ENCODE data around the gene KRT76. TPM values are rescaled to one million over a fixed set of nuclear protein-coding genes. Genes with fewer than 3 reads are reported as not detected.
"Not testable (repeated sequence)": the region's sequence is repeated elsewhere in the genome, so short reads cannot be mapped to it uniquely, and the experiment has no call there.

The KRT76 gene
- total RNA-seq, 1 donor from 2014 or later = not detected

DNA sequence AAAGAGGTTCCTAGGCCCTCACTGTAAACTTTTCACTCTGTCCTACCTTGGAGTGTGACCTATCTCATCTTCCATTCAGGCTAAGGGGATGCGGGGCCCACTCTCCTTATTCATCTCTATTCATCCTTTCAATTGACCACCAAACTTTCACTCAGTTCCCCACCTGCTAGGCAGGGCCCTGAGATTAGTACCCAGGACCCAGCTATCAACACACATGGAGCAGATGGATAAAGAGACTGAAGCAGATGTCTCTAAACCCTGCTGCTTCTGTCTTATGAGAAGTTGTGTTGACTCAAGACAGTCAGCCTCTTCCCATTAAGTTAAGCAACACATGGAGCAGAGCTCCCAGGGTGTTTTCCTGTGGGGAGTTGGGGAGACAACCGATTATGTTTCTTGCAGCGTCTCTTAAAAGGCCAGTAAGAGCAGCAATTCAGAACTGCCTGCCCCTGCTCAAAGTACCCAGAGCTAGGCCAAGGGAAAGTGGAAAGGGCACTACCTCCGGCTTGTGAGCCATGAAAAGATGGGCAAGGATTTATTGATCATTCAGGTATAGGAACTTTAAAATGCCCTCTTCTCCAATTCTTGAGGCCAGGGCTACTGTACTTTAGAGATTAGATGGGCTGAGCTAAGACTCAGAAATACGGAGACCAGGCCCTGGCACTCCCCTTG is 10.7 kb downstream of the KRT76 start:
- FAIRE-seq (no peak), DNase-seq (ENCODE audit: low read depth) (no peak)
- no peak for TF ChIP-seq CTCF (IDR thresholded peaks at IDR 0.05; ENCODE audit: insufficient read depth, low read length, severe bottlenecking)
- Histone ChIP-seq H3K4me3 (ENCODE audit: low read depth, low read length) (no peak overlapping the region), H3K27me3 (ENCODE audit: control insufficient read depth, insufficient read depth, low read length) (peaks cover 3% of the 10 kb centered on the region), H3K36me3 (ENCODE audit: control insufficient read depth, insufficient read depth, low read length) (no peaks in the 10 kb centered on the region)

GRCh38 chr12:52765702-52766101 is 11.4 kb downstream of the KRT76 start:
- Histone ChIP-seq H3K27me3 (ENCODE audit: control insufficient read depth, insufficient read depth, low read length) (peaks cover 2% of the 10 kb centered on the region), H3K36me3 (ENCODE audit: control insufficient read depth, insufficient read depth, low read length) (no peaks in the 10 kb centered on the region), H3K4me3 (ENCODE audit: low read depth, low read length) (no peak overlapping the region)
- no peak for DNase-seq (ENCODE audit: low read depth)
- TF ChIP-seq CTCF (IDR thresholded peaks at IDR 0.05; ENCODE audit: insufficient read depth, low read length, severe bottlenecking) = no peak
- no peak for FAIRE-seq

GRCh38 chr12:52763991-52764390 is 13.2 kb downstream of the KRT76 start:
- DNase-seq (ENCODE audit: low read depth) (no peak), FAIRE-seq (no peak)
- no peaks in the 10 kb centered on the region for H3K36me3 ChIP-seq (ENCODE audit: control insufficient read depth, insufficient read depth, low read length)
- H3K27me3 ChIP-seq (ENCODE audit: control insufficient read depth, insufficient read depth, low read length) = peaks cover 2% of the 10 kb centered on the region
- TF ChIP-seq CTCF (IDR thresholded peaks at IDR 0.05; ENCODE audit: insufficient read depth, low read length, severe bottlenecking) = no peak
- no peak overlapping the region for H3K4me3 ChIP-seq (ENCODE audit: low read depth, low read length)

- peaks cover 2% of the 10 kb centered on the region for H3K27me3 ChIP-seq (ENCODE audit: control insufficient read depth, insufficient read depth, low read length)
- TF ChIP-seq CTCF (IDR thresholded peaks at IDR 0.05; ENCODE audit: insufficient read depth, low read length, severe bottlenecking) = no peak
- H3K36me3 ChIP-seq (ENCODE audit: control insufficient read depth, insufficient read depth, low read length) = no peaks in the 10 kb centered on the region
- DNase-seq (ENCODE audit: low read depth) = no peak
- FAIRE-seq = no peak
- no peak overlapping the region for H3K4me3 ChIP-seq (ENCODE audit: low read depth, low read length)
Measured at GRCh38 chr12:52763036-52763659, 14.0 kb downstream of the KRT76 start.

DNA sequence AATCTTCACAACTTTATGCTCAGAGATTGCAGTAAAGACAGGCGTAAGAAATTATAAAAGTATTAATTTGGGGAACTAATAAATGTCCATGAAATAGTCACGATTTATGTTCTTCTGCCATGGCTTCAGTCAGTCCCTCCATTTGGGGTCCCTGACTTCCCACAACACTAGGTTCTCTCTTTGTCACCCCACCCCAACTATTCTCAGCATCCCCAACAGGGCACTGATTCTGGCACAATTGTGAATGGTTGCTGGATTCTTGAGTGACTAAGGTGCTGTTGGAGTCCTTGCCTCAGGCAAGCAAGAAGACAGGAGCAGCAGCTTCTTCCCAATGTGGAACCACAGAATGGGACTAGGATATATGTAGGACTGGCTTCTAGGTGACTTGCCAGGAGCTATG is 15.3 kb downstream of the KRT76 start:
- no peaks in the 10 kb centered on the region for H3K36me3 ChIP-seq (ENCODE audit: control insufficient read depth, insufficient read depth, low read length)
- TF ChIP-seq CTCF (IDR thresholded peaks at IDR 0.05; ENCODE audit: insufficient read depth, low read length, severe bottlenecking) = no peak
- H3K27me3 ChIP-seq (ENCODE audit: control insufficient read depth, insufficient read depth, low read length) = peaks cover 2% of the 10 kb centered on the region
- no peak for DNase-seq (ENCODE audit: low read depth)
- H3K4me3 ChIP-seq (ENCODE audit: low read depth, low read length) = no peak overlapping the region
- no peak for FAIRE-seq

- not testable (repeated sequence) for H3K36me3 ChIP-seq (ENCODE audit: control insufficient read depth, insufficient read depth, low read length); H3K27me3 ChIP-seq (ENCODE audit: control insufficient read depth, insufficient read depth, low read length); FAIRE-seq; DNase-seq (ENCODE audit: low read depth); H3K4me3 ChIP-seq (ENCODE audit: low read depth, low read length)
Measured at GRCh38 chr12:52761218-52761617, 15.9 kb downstream of the KRT76 start.

Data from bronchial epithelial cell (primary cell).